Measurements from ENCODE around the gene SLC22A25.
A peak's percentile ranks its signal among the peaks of the same experiment; 100 is the strongest.
"Not testable (repeated sequence)": the region's sequence is repeated elsewhere in the genome, so short reads cannot be mapped to it uniquely, and the experiment has no call there.

The SLC22A25 gene

GRCh38 chr11:63244862-63245261 is 1.5 kb upstream of the SLC22A25 start:
- H3K4me3 ChIP-seq (ENCODE audit: low read length): no peak overlapping the region
- no peak for TF ChIP-seq CTCF (IDR thresholded peaks at IDR 0.05; ENCODE audit: insufficient read depth, low read depth, low read length, missing control alignments)
- DNase-seq (ENCODE audit: low read depth): no peak

DNA sequence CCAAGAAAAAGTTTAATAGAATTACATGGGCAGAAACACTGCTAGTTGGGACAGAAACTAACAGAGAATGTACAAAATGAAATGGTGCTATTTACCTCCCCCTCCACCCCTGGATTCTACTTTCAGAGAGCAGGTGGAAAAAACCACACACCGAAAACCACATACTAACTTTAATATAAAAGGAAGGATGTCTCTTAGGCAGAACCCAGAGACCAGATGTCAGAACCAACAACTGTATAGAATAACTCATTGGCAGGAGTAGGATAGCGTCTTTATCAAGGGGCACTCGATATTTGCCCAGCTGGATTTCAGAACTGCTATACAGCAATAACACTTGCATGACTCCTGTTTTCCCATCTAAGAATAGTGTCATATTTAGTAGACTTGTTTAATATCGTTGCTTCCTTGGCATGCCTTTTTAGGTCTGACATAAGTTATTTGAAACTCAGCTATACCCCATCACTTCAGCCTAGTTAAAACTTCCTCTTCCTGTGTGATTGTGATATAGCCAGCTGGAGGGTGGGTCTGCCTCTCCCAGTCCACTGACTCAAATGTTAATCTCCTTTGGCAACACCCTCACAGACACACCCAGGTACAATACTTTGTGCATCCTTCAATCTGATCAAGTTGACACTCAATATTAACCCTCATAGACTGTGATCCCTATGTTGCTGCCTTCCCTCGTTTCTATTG is 1.2 kb downstream of the SLC22A25 start:
- no peak for TF ChIP-seq CTCF (IDR thresholded peaks at IDR 0.05; ENCODE audit: insufficient read depth, low read depth, low read length, missing control alignments)
- H3K4me3 ChIP-seq (ENCODE audit: low read length): no peak overlapping the region
- peak; percentile 5 for DNase-seq (ENCODE audit: low read depth)

- no peak overlapping the region for H3K4me3 ChIP-seq (ENCODE audit: low read length)
- peak; percentile 71 for DNase-seq (ENCODE audit: low read depth)
- TF ChIP-seq CTCF (IDR thresholded peaks at IDR 0.05; ENCODE audit: insufficient read depth, low read depth, low read length, missing control alignments): no peak
Measured at GRCh38 chr11:63240791-63241379, 2.5 kb downstream of the SLC22A25 start.

GRCh38 chr11:63240098-63240497 is 3.3 kb downstream of the SLC22A25 start:
- H3K4me3 ChIP-seq (ENCODE audit: low read length): no peak overlapping the region
- peak; percentile 44 for DNase-seq (ENCODE audit: low read depth)
- no peak for TF ChIP-seq CTCF (IDR thresholded peaks at IDR 0.05; ENCODE audit: insufficient read depth, low read depth, low read length, missing control alignments)

GRCh38 chr11:63239254-63239653 is 4.1 kb downstream of the SLC22A25 start:
- TF ChIP-seq CTCF (IDR thresholded peaks at IDR 0.05; ENCODE audit: insufficient read depth, low read depth, low read length, missing control alignments): no peak
- DNase-seq (ENCODE audit: low read depth): no peak
- H3K4me3 ChIP-seq (ENCODE audit: low read length): no peak overlapping the region

GRCh38 chr11:63237413-63237812 is 6.0 kb downstream of the SLC22A25 start:
- H3K4me3 ChIP-seq (ENCODE audit: low read length): no peak overlapping the region
- no peak for TF ChIP-seq CTCF (IDR thresholded peaks at IDR 0.05; ENCODE audit: insufficient read depth, low read depth, low read length, missing control alignments)
- no peak for DNase-seq (ENCODE audit: low read depth)

DNA sequence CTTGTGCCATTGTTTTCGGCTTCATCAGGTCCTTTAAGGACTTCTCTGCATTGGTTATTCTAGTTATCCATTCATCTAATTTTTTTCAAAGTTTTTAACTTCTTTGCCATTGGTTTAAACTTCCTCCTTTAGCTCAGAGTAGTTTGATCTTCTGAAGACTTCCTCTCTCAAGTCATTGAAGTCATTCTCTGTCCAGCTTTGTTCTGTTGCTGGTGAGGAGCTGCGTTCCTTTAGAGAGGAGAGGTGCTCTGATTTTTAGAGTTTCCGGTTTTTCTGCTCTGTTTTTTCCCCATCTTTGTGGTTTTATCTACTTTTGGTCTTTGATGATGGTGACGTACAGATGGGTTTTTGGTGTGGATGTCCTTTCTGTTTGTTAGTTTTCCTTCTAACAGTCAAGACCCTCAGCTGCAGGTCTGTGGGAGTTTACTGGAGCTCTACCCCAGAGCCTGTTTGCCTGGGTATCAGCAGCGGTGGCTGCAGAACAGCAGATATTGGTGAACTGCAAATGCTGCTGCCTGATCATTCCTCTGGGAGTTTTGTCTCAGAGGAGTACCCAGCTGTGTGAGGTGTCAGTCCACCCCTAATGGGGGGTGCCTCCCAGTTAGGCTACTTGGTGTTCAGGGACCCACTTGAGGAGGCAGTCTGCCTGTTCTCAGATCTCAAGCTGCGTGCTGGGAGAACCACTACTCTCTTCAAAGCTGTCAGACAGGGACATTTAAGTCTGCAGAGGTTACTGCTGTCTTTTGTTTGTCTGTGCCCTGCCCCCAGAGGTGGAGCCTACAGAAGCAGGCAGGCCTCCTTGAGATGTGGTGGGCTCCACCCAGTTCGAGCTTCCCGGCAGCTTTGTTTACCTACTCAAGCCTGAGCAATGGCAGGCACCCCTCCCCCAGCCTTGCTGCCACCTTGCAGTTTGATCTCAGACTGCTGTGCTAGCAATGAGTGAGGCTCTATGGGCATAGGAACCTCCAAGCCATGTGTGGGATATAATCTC is 7.6 kb downstream of the SLC22A25 start:
- DNase-seq (ENCODE audit: low read depth); H3K4me3 ChIP-seq (ENCODE audit: low read length): not testable (repeated sequence)
